Measurements from ENCODE around the gene SLC46A3. TPM values are rescaled to one million over a fixed set of nuclear protein-coding genes. Genes with fewer than 3 reads are reported as not detected.
"Not testable (repeated sequence)": the region's sequence is repeated elsewhere in the genome, so short reads cannot be mapped to it uniquely, and the experiment has no call there.

SLC46A3 gene
- total and polyA plus RNA-seq, 7 donors: 2.9 to 12.7 (median 5.8) TPM

DNA sequence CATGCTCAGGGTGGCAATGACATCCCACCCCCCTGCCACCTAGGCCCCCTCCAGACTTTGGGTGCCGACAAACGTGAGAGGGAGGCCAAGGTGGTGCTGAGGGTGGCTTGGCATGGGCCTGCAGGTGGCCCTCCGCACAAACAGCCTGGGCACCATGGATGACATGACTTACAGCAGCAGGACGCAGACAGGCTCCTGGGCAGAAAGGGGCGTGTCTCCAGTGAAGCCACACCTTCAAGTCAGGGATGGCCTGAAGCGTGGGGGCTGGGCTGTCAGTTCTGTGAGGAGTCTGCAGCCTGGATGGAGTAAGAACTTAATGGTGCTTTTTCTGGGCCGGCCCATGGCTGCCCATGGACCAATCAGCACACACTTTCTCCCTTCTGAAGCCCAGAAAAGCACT is 34.5 kb downstream of the SLC46A3 start:
- DNase-seq: no peak
- no peaks in the 10 kb centered on the region for H3K27me3 ChIP-seq (ENCODE audit: insufficient read depth in 3 of 3, low read length in 2 of 3)
- 36 to 45% (median 43%) methylated on average over 7 of the region's 7 CpGs for WGBS, 3 donors
- H3K36me3 ChIP-seq (ENCODE audit: insufficient read depth in 1 of 2, low read depth in 1 of 2): peaks cover 0 to 16% of the 10 kb centered on the region in 2 donors
- peak in 2 of 4 donors; percentile 21 to 42 for ATAC-seq
- peaks cover 4% of the 10 kb centered on the region for H3K9me3 ChIP-seq
- intact Hi-C loops (cut with DNase I): no loop called here
- no peak overlapping the region for H3K27ac ChIP-seq
- no peaks in the 10 kb centered on the region for H3K4me1 ChIP-seq
- no peak overlapping the region for H3K4me3 ChIP-seq
- TF ChIP-seq, protein P1, sequence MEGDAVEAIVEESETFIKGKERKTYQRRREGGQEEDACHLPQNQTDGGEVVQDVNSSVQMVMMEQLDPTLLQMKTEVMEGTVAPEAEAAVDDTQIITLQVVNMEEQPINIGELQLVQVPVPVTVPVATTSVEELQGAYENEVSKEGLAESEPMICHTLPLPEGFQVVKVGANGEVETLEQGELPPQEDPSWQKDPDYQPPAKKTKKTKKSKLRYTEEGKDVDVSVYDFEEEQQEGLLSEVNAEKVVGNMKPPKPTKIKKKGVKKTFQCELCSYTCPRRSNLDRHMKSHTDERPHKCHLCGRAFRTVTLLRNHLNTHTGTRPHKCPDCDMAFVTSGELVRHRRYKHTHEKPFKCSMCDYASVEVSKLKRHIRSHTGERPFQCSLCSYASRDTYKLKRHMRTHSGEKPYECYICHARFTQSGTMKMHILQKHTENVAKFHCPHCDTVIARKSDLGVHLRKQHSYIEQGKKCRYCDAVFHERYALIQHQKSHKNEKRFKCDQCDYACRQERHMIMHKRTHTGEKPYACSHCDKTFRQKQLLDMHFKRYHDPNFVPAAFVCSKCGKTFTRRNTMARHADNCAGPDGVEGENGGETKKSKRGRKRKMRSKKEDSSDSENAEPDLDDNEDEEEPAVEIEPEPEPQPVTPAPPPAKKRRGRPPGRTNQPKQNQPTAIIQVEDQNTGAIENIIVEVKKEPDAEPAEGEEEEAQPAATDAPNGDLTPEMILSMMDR (IDR thresholded peaks at IDR 0.05): no peak

DNA sequence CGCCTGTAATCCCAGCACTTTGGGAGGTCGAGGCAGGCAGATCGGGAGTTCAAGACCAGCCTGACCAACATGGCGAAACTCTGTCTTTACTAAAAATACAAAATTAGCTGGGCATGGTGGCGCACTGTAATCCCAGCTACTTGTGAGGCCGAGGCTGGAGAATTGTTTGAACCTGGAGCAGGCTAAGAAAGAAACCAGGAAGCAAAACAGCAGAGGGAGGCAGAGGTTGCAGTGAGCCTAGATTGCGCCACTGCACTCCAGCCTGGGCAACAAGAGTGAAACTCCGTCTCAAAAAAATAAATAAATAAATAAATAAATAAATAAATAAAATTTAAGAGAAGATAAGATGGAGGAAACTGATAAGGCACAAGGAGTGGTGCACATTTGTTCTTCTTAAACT is 35.6 kb downstream of the SLC46A3 start:
- DNase-seq; H3K27me3 ChIP-seq (ENCODE audit: insufficient read depth in 3 of 3, low read length in 2 of 3); H3K27ac ChIP-seq; H3K4me1 ChIP-seq; H3K4me3 ChIP-seq; ATAC-seq; H3K9me3 ChIP-seq; intact Hi-C loops (cut with DNase I): not testable (repeated sequence)
- WGBS, 3 donors: 87 to 96% (median 90%) methylated on average over 8 of the region's 8 CpGs
- H3K36me3 ChIP-seq (ENCODE audit: insufficient read depth in 1 of 2, low read depth in 1 of 2): peaks cover 0 to 27% of the 10 kb centered on the region in 2 donors

DNA sequence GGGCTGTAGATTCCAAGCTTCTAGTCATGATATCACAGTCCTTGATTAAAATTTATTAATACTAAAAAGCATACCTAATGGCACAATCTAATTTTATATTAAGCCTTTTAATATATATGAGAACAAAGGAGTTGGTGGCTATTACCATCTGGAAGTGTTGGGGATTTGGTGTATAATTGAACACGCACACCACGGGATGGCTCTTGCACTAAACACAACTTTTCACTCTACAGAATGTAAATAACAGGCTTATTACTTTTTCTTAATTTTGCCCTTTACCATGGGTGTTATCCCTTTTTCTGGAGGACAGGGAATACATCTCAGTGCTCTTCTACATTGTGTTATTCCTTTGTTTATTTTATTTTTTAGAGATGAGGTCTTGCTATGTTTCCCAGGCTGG is 38.2 kb downstream of the SLC46A3 start:
- Histone ChIP-seq H3K36me3 (ENCODE audit: insufficient read depth in 1 of 2, low read depth in 1 of 2) (peaks cover 5 to 53% of the 10 kb centered on the region in 2 donors), H3K27me3 (ENCODE audit: insufficient read depth in 3 of 3, low read length in 2 of 3) (no peaks in the 10 kb centered on the region), H3K4me3 (no peak overlapping the region), H3K27ac (no peak overlapping the region), H3K9me3 (no peaks in the 10 kb centered on the region), H3K4me1 (no peaks in the 10 kb centered on the region)
- intact Hi-C loops (cut with DNase I): no loop called here
- TF ChIP-seq, protein P1 (IDR thresholded peaks at IDR 0.05): no peak
- WGBS, 3 donors: 87 to 91% (median 88%) methylated on average over 2 of the region's 2 CpGs
- ATAC-seq (no peak), DNase-seq (no peak)

DNA sequence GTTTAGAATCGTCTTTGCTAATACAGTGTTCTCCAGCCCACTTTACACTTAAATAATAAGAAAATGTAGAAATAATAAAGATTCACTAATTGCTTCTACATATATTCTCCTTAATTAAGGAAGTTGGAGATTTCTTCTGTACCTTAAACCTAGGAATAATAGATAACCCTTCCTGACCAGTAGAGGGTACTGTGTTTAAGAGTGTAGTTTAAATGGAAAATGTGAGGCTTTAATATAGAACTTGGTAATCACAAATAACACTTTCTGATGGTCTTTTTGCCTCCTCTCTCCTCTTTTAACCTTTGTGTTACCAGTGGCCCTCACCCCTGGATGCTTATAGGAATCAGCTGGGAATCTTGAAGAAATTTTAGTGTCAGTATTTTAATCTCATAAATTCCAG is 39.1 kb downstream of the SLC46A3 start:
- intact Hi-C loops (cut with DNase I): no loop called here
- DNase-seq (no peak), ATAC-seq (peak in 1 of 4 donors; percentile 37)
- H3K9me3 ChIP-seq: no peaks in the 10 kb centered on the region
- WGBS, 3 donors: 88 to 93% (median 91%) methylated on average over 1 of the region's 1 CpG
- H3K4me1 ChIP-seq: no peaks in the 10 kb centered on the region
- no peak overlapping the region for H3K27ac ChIP-seq
- TF ChIP-seq, protein P1 (IDR thresholded peaks at IDR 0.05): peak; percentile 26
- no peaks in the 10 kb centered on the region for H3K27me3 ChIP-seq (ENCODE audit: insufficient read depth in 3 of 3, low read length in 2 of 3)
- no peak overlapping the region for H3K4me3 ChIP-seq
- H3K36me3 ChIP-seq (ENCODE audit: insufficient read depth in 1 of 2, low read depth in 1 of 2): peaks cover 5 to 62% of the 10 kb centered on the region in 2 donors

DNA sequence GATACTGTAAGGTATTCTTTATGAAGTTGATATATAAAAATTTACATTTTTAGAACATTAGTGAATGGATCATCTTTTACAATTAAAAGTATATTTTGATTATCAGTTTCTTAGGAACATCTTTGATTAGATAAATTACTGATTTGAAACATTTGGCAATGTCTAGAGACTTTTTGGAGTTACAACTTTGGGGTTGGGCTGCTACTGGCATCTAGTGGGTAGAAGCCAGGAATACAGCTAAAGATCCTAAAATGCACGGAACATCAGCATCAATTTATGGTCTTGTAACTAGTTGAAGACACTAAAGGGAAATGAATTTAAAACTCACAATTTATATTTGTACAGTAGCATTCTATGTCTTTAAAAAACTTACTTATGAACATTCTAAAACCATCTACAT is 40.0 kb downstream of the SLC46A3 start:
- 70 to 75% (median 71%) methylated on average over 1 of the region's 1 CpG for WGBS, 3 donors
- Histone ChIP-seq H3K9me3 (no peaks in the 10 kb centered on the region), H3K36me3 (ENCODE audit: insufficient read depth in 1 of 2, low read depth in 1 of 2) (peaks cover 10 to 70% of the 10 kb centered on the region in 2 donors), H3K4me1 (no peaks in the 10 kb centered on the region), H3K4me3 (no peak overlapping the region), H3K27me3 (ENCODE audit: insufficient read depth in 3 of 3, low read length in 2 of 3) (no peaks in the 10 kb centered on the region), H3K27ac (no peak overlapping the region)
- intact Hi-C loops (cut with DNase I): no loop called here
- TF ChIP-seq, protein P1 (IDR thresholded peaks at IDR 0.05): no peak
- no peak for ATAC-seq
- no peak for DNase-seq

All from psoas muscle (tissue), 8 donors.